Stimulated activated CD4-positive, alpha-beta T cell treated with anti-CD3 and anti-CD28 coated beads, TNF-alpha, amount 100 ng/mL, for 48 hours (primary cell): ENCODE results near the gene DIS3L2.
"Not testable (repeated sequence)": the region's sequence is repeated elsewhere in the genome, so short reads cannot be mapped to it uniquely, and the experiment has no call there.

Experiments used
- DNase-seq, 3 donors: peaks; one replicate each; pipeline ENCODE4 v3.0.0-alpha.2; 2020; ENCODE audit warnings: low read depth in 3 of 3

Gene DIS3L2

DNA sequence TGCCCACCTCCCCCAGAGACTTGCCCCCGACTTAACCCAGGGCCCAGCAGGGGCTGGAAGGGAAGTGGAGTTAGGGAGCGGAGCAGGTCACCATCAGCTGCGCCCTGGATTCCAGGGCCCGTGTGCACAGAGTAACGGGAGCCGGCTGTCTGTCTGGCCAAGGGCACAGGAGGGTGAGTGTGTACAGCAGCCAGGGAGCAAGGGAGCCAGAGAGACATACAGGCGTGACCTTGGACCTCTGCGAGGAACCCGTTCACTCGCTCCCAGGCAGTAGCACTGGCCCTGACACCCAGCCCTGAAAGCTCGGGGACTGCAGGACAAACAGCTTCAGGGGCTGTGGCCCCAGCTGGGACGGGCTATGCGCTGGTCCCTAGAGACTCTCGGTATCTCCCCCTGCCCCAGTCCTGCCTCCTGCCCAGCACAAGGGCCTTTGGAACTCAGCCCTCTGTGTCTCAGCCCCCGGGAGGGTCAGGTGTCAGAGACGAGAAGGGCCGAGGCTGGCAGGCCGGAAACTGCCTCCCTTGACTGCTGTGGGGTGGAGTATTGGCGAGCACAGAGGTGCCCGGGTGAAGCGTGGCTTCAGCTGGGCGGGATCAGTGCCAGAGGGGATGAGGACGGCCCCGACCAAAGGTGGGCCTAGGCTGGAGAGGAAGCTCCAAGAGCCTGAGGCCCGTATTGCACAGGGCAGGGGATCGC is 370.9 kb downstream of the DIS3L2 start:
- not testable (repeated sequence) for DNase-seq

DNA sequence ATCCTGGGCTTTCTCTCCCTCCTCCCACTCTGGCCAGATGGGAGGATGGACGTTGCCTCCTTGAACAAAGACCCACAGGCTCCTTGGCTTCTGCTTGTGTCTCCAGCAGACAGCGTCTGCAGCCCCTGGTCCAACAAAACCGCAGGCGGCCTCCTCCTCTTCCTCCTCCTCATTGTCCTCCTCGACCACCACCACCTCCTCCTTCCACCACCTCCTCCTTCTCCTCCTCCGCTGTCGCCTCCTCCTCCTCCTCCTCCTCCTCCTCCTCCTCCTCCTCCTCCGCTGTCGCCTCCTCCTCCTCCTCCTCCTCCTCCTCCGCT is 371.4 kb downstream of the DIS3L2 start:
- DNase-seq, result no peak

DNA sequence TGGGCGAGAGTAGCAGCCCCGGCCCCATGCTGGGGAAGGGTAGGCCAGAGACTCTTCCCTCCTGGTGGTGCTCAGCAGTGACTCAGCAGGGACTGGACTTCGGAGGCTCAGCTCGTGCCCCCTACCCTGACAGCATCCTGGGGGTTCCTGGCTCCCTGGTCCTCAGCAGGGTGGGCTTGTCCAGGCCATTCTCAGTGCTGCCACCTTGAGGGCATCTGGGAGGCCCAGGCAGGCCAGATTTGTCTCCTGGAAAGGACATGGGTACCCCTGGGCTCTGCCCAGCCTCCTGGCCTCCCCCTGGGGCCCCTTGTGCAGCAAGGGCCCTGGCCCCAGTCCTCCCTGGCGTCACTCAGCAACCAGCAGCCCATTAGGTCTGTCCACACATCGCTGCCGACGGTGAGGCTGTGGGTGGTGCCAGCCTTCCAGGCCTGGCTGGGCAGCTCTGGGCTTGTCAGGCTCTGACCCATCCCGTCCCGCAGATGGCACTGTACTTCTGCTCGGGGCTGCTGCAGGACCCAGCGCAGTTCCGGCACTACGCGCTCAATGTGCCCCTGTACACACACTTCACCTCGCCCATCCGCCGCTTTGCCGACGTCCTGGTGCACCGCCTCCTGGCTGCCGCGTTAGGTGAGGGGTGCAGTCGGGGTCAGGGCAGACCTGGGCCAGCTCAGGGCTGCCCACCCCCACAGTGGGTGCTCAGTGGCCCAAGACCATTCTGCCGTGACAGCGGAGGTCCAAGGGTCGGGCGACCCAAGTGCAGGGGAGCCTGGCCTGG is 372.0 kb downstream of the DIS3L2 start:
- DNase-seq, result no peak

DNA sequence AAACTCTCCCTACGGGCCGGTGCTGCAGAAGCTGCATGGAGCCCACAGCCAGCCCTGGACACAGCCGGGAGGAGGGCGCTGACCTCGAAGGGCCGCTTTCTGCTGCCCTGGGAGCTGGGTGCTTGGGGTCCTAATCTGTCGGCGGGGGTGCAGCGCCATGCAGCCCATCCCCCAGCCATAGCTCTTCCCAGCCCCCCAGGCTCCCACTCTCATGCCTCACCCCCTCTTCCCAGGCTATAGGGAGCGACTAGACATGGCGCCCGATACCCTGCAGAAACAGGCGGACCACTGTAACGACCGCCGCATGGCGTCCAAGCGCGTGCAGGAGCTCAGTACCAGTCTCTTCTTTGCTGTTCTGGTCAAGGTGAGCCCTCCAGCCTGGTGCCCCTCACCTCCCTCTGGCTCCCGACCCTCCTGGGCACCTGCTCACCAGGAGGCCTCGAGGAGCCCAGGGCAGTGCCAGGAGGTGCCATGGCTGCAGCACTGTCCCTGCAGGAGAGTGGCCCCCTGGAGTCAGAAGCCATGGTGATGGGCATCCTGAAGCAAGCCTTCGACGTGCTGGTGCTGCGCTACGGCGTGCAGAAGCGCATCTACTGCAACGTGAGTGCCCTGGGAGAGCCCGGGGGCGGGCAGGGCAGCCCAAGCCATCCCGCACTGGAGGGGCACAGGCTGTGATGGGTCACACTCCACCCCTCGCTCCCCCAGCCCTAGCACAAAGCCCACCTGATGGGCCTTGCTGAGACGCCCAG is 372.8 kb downstream of the DIS3L2 start:
- DNase-seq, result not testable (repeated sequence)

DNA sequence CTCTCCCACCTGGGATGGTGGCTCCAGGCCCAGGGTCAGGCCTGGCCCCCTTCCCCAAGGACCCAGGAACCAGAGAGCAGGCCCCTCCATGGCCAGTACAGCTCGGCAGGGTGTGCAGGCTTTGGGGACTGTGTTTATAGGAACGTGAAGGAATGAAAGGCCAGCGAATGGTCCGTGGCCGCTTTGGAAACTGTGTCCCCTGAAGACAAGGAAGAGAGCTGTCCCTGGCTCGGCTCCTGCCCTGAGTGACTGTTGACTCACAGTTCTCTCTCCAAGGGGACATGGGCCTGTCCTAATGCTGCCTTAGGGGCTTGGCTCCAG is 373.3 kb downstream of the DIS3L2 start:
- not testable (repeated sequence) for DNase-seq

DNA sequence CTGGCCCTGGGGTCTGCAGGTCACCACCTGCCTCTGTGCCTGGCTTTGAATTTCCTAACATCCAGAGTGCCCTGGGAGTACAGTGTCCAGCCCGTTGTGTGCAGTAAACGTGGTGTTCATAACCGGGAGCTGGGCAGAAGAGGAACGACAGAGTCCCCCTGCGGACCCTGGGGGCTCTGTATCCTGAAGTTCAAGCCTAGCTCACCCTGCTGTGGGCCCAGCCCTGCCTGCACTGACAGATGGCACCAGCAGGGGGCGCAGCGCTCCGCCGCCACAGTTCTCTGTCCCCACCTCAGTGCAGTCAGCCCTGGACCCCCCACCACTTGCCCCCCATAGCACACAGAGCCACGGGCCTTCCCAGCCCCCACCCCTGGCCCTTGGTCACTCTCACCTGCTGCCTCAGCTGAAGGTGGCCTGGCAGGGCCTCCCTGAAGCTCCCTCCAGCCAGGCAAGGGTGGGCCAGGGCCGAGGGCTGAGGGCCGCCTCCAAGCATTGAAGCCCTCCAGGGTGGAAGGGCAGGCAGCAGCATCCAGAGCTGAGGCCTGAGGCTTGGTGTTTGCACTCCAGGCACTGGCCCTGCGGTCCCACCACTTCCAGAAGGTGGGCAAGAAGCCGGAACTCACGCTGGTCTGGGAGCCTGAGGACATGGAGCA is 373.8 kb downstream of the DIS3L2 start:
- DNase-seq, result not testable (repeated sequence)

DNA sequence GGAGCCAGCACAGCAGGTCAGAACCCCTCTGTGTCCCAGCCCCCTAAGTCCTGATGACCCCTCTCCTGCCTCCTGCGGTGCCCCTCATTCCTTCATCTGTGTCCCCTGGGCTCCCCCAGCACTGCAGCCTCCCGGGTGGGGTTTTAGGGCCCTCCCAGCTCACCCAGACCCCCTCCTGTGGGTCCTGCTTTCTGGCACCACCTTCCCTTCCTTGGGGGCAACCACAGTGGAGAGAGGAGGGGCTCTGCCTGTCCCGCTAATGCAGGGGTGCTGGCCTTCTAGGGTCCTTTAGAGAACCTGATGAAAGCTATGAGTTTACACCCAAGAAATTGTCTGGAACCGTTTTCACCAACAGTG is 374.3 kb downstream of the DIS3L2 start:
- DNase-seq, result no peak

DNA sequence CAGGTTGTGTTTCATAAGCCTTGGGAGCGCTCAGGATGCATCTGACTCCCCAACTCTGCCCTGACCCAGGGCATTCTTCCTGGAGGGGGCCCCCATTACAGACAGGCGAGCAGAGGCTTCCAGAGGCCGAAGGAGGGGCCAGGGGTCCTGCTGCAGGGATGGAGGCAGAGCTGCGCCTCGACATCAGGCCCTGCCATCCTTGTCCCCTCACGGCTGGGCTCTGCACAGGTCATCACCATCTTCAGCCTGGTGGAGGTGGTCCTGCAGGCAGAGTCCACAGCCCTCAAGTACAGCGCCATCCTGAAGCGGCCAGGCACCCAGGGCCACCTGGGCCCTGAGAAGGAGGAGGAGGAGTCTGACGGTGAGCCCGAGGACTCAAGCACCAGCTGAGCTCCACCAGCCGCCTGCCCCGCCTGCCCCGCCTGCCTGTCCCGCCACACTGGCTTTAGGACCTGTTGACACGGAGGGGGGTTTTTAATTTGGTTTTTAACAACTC is 374.8 kb downstream of the DIS3L2 start:
- no peak for DNase-seq

DNA sequence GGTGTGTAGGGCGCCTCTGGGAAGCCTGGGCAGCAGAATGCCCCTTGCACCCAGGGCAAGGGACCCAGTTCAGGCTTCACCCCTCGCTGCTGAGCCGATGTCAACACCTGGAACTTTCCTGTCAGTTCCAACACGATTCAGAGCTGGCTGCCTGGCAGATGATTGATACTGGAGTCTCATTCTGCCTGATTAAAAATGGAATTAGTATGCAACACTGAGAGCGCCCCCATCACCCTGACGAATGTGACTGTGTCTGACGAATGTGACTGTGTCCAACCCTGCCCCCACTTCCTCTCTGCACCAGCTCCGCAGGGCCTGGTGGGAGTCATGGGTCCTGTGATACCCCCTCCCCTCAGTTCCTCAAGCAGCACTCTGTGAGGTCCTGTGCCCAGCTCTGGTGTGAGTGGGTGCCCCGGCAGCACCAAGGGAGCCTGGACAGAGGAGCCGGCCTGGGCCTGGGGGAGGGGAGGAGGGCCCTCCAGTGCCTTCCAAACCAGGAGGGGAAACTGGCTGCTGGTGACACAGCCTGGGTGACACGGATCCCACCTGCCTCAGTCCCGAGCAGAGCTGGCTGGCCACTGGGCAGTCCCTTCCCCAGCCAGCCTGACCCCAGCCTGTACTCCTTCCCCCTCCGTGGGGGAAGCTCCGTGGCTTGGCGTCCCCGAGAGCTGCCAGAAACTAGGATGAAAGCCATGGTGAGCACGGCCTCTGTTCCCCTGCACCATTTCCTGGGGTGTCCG is 375.6 kb downstream of the DIS3L2 start:
- DNase-seq, result no peak

DNA sequence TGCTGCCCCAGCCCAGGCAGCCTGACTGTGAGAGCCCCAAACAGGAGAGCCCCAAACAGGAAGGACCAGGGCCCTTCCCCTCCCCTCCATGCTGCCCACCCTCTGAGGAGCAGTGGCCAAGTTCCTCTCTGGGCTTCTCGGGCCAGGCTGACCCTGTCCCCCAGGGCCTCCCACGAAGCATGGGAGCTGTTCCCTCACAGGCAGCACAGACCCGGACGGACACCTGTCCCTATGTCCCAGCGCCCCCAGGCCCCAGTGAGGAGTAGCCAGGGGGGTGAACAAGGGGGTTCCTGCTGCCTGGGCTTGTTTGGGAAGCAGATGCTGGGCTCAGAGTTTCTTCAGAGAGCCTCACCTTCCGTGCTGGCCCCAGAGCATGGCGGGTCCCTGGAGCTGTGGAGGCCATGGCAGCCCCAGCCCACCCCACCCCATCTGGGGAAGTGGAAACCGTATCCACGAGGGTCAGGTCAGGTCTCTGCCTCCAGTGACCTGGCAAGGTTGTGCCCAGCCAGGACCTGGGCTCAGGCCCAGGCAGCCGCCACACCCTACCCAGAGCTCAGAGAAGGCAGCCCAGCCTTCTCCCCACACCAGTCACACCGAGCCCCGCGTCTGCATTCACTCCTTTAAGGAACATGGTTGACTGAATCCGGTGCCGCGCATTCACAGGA is 376.7 kb downstream of the DIS3L2 start:
- DNase-seq, result not testable (repeated sequence)

DNA sequence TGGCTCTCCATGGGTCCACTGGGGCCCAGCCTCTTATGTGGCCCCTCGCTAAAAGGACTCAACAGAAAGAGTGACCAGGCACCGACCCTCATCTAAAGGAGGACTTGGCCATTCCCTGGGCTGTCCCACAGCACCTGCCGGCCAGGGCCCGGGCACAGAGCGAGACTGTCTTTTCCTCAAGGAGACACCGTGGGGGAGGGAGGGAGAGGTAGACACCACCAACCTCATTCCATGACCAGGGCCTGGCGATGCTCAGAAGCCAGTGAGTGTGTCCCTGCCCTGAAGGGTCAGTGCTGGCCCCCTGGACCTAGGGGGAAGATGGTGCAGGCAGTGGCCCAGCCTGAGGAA is 377.2 kb downstream of the DIS3L2 start:
- DNase-seq, result no peak

DNA sequence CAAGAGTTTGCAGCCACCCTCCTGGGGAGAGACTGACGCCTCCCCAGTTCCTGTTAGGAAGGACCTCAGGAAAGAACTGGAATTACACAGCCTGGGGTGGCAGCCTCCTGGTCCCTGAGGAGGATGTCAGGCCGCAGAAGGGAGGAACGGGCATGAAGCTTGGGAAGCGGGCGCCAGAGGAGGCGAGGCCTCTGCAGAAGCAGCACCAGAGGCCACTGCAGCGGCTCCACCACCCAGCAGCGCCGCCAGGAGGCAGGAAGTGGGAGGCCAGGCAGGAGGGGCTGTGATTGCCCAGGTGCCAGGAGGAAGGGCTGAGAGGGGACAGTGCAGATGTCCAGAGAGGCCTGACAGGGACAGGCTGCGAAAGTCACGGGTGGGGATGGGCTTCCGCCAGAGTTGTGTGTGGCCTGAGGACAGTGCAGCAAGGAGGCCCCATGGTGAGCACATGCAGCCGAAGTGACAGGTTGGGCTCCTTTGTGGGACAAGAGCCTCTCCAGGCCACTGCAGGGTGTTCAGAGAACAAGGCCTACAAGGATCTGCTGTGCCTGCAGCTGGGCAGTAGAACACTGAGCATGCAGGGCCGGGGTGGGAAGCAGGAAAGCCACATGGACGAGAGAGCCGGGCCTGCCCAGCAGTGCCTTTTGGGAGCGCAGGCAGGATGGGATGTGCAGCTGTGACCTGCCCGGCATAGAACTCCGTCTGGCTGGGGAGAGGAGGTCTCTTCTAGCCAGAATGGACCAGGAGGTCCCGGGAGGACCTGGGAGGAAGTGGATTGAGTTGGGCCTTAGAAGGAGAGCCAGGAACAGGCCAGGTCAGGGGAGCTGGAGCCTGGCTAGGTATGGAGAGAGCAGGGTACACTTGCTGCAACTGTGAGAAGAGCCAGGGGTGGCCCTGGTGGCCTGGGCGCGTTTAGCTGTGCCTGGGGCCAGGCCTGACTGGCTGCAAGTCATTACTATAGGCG is 377.9 kb downstream of the DIS3L2 start:
- no peak for DNase-seq

DNA sequence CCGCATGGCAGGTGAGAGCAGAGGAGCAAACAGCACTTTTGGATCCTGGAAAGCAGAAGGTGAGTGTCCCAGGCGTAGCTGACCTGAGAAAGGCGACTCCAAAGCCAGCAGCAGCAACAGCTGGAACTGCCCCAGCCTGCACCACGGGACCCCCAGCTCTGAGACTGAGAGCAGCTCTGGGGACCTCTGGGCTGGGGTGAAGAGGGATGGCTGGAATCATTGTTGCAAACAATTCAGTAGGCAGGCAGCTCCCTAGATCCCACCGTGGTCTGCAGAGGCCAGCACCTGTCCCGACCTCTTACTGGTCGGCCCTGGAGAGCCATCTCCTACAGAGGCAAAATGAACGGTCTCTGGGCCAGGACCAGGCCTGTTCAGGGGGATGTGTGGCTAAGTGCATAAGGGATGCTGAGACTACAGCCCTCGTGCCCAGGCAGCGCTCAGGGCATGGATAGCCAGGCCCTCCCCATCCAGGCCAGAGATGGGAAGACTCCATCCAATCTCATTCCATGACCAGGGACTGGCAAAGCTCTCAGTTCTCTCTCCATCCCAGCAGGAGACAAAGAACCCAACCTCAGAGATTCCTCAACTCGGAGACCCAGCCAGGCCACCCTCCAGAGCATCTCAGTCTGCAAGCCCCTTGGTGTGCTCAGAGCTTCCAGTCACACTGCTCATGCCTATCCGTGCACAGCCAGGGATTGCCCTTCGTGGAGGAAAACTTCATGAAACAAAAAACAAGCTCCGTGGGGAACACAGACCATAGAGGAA is 378.8 kb downstream of the DIS3L2 start:
- DNase-seq, result no peak

DNA sequence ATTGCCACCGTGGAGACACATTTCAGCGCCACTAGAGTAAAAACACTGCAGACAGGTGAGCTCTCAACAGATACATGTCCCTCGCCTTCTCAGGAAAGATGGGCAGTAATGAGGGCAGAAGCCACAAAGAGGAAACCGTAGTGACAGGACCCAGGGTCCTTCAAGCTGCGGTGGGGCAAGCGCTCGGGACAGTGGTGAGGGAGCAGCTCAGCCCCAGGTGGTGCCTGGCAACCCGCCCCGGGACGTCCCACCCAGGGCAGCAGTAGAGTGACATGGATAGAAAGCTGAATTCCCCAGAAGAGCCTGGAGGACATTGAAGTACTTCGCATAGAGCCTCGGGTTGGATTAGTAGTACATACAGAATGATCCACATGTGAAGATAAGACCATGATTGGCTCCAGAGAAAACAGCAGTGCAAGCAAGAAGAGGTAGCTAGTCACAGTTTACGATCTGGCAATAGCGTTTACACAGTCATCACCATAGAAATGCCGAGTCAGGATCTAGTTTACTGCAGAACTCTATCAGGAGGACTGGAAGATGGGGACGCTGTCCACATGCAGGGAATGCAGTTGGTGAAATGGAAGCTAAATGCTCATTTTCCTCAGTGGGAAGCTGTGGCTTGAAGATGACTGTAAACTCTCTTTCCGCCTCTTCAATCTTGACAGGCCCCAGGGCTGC is 379.7 kb downstream of the DIS3L2 start:
- DNase-seq, result no peak

DNA sequence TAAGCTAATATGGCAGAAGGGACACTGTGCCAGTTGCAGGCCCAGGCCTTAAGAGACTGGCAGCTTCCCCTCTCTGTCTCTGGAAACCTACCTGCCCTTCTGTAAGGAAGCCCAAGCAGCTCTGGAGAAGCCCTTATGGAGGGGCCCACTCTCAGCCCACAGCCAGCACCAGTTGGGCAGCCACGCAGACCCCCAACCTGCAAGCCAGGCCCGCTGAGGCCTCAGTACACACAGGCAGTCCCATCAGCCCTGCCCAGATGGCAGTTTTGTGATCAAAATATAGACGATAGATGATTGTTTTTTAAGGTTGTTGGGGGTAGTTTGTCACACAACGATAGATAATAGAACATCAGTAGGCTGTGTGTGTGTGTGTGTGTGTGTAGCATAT is 380.2 kb downstream of the DIS3L2 start:
- no peak for DNase-seq

DNA sequence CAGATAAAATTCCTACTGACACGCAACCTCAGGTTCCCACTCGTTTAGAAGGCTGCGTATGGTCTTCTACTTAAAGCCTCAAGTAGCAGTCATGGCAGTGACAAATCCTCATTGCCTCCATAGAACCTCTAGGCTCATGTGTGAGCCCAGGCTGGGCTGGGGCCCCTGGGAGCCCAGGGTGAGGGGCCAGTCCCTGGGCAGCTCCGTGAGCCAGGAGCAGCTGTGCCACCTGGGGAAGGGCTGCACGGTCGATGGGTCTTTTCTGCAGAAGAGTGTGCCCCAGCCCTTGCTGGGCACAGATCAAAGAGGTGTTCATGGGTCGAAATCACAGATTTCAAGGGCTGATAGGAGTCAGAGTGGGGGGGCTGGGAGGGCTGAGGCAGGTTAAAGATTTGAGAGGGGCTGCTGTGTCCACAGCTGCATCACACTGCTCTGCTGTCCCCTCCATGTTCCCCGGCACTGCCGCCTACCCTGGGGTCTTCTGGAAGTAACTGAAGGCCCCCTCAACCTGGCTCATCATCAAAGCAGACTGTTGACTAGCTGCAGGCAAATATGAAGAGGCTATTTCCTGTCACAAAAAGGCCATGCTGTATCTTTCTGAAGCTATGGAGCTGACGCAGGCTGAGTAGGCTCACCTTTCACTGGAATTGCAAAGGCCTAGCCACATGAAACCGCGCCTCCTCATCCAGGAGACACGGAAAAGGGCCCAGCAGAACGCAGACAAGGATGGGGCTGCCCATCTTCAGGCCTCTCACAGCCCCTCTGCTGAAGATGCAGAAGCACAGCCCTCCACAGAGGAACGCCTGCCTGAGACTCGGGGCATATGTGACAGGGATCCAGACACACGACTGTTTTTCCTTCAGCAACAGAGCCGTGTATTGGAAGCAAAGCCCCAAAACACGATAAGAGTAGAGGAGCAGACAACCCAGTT is 381.4 kb downstream of the DIS3L2 start:
- no peak for DNase-seq

DNA sequence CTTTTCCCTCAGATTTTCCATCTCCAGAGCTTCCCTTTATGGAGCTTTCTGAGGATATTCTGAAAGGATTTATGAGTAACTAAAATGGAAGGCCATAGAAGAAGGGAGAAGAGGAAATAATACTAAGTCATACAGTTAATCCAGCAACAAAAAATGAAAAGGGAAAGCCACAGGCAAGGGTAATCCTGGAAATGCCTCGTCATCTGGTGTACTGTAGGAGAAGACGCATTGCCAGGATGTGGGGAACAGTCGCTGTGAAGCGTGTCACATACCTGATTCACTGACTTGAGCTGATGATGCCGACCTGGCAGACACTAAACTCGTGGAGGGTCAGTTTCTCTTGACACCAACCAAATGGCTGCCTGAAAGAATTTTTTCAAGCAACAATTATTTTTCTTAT is 382.3 kb downstream of the DIS3L2 start:
- DNase-seq, result no peak

DNA sequence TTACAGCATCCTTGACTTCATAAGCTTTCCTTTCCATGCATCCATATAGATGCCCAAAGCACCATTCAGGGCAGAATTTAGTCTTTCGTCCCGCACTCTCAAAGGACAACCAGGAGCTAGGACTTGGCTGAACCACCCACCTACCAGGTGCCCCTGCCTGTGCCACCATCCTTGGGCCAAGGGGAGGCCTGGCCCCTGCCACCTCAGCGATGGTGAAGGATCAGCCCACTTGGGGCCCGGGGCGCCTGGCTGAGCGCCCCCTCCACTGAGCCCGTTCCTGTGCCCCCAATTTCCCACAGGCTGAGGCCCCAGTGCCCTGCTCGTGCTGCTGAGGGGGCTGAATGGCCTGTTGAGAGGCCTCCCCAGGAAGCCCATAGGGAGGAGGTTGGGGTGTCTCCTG is 383.7 kb downstream of the DIS3L2 start:
- no peak for DNase-seq
